Inflammatory macrophage treated with lipopolysaccharide for 4 hours (primary cell): Measurements from ENCODE around the gene DAPK2.
"Not testable (repeated sequence)": the region's sequence is repeated elsewhere in the genome, so short reads cannot be mapped to it uniquely, and the experiment has no call there.

Source experiments
- DNase-seq: peaks from one replicate; pipeline ENCODE4 v3.0.0-alpha.2; 2020

The DAPK2 gene

GRCh38 chr15:63971427-63971805 is 74.9 kb downstream of the DAPK2 start:
- DNase-seq, result no peak

GRCh38 chr15:63970621-63971426 is 75.5 kb downstream of the DAPK2 start:
- DNase-seq, result peak; percentile 43

GRCh38 chr15:63969652-63970421 is 76.4 kb downstream of the DAPK2 start:
- no peak for DNase-seq

GRCh38 chr15:63968700-63969099 is 77.6 kb downstream of the DAPK2 start:
- no peak for DNase-seq

GRCh38 chr15:63968122-63968524 is 78.2 kb downstream of the DAPK2 start:
- DNase-seq, result no peak

GRCh38 chr15:63967616-63968015 is 78.7 kb downstream of the DAPK2 start:
- DNase-seq, result no peak

- not testable (repeated sequence) for DNase-seq
Observed at GRCh38 chr15:63962947-63963721, 83.2 kb downstream of the DAPK2 start.

- DNase-seq, result peak; percentile 38
Observed at GRCh38 chr15:63953524-63953923, 92.8 kb downstream of the DAPK2 start.

GRCh38 chr15:63950911-63951481 is 95.3 kb downstream of the DAPK2 start:
- DNase-seq, result no peak

GRCh38 chr15:63948971-63949370 is 97.3 kb downstream of the DAPK2 start:
- DNase-seq, result no peak

GRCh38 chr15:63948436-63948835 is 97.8 kb downstream of the DAPK2 start:
- DNase-seq, result no peak

GRCh38 chr15:63947228-63947627 is 99.1 kb downstream of the DAPK2 start:
- DNase-seq, result no peak

- no peak for DNase-seq
Observed at GRCh38 chr15:63946524-63947065, 99.7 kb downstream of the DAPK2 start.

GRCh38 chr15:63945838-63946298 is 100.4 kb downstream of the DAPK2 start:
- no peak for DNase-seq

- peak; percentile 64 for DNase-seq
Observed at GRCh38 chr15:63945007-63945788, 101.1 kb downstream of the DAPK2 start.

GRCh38 chr15:63944681-63944955 is 101.7 kb downstream of the DAPK2 start:
- no peak for DNase-seq

- no peak for DNase-seq
Observed at GRCh38 chr15:63943829-63944680, 102.2 kb downstream of the DAPK2 start.

GRCh38 chr15:63942486-63943365 is 103.6 kb downstream of the DAPK2 start:
- no peak for DNase-seq

- DNase-seq, result no peak
Observed at GRCh38 chr15:63941698-63942465, 104.4 kb downstream of the DAPK2 start.
